Activated CD4-positive, CD25-positive, alpha-beta regulatory T cell treated with anti-CD3 and anti-CD28 coated beads, Interleukin-2, amount 50 U/mL, for 72 hours (primary cell): ENCODE data around the gene SP4.

Source experiments
- DNase-seq: peaks from one replicate; pipeline ENCODE4 v3.0.0; 2021

Gene SP4

GRCh38 chr7:21427871-21428658, at the start of gene SP4:
Gene SP4 (plus strand): TSS chr7:21428083. CDS start chr7:21428252, 169 bp downstream.
- peak; percentile 96 for DNase-seq

DNA sequence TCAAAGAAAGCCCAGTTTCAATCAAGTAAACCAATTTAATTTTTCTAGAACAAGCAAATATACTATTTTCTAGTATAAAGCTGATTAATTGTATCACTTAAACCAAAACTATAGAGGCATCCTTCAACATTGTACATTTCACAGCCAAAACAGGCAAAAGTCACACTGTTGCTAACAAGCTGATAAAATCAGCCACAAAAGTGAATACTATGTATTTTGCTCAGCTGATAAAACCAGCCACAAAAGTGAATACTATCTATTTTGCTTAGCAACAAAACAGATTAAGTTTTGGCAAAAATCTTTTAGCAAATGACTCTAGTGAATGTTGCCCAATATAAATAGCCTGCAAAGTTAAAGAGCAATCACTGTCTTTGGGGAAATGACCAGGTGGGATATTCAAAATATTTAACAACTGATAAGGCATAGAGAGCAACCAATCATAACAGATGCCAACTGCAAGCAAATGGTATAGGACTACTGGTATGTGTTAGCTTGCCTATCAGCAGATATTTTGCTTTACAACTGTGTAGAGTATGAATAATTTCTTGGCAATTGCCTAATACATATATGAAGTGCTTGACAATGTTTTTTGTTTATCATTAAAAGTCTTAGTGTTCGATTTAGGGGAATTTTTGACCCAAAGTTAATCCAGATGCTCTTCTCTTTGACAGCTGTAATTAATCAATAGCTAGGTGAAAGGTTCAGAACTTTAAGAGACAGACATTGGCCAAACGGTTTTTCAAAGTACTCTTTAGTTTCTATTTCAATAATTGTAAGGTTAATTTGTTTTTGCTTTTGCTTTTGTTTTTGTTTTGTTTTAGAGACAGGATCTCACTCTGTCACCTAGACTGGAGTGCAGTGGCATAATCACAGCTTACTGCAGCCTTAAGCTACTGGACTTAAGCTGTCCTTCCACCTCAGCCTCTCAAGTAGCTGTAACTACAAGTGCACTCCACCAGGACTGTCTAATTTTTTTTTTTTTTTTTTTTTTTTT, 44.4 kb upstream of the SP4 start:
- DNase-seq = no peak

DNA sequence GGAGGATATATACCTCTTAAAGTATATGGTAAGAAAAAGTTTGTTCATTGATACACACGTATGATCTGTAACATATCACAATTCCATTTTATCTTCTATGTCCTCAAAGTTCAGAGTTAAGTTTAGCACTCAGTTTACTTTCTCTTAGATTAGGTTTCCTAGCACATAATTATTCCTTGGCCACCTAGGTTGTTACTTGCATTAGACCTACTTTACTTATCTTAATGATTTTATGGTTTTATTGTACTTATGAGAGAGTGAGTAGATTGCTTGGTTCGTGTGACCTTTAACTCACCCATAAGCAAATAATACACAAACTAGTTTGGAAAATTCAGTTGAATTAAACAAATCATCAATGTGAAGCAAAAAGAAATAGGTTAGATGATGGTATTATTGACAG, 33.9 kb upstream of the SP4 start:
- DNase-seq = no peak

DNA sequence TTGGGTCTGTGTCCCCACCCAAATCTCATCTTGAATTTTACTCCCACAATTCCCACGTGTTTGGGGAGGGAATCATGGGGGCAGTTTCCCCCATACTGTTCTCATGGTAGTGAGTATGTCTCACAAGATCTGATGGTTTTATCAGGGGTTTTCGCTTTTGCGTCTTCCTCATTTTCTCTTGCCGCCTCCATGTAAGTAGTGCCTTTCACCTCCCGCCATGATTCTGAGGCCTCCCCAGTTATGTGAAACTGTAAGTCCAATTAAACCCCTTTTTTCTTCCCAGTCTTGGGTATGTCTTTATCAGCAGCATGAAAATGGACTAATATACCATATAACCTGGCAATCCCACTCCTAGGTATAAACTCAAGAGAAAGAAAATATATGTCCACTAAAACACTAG, 25.9 kb upstream of the SP4 start:
- DNase-seq = no peak

DNA sequence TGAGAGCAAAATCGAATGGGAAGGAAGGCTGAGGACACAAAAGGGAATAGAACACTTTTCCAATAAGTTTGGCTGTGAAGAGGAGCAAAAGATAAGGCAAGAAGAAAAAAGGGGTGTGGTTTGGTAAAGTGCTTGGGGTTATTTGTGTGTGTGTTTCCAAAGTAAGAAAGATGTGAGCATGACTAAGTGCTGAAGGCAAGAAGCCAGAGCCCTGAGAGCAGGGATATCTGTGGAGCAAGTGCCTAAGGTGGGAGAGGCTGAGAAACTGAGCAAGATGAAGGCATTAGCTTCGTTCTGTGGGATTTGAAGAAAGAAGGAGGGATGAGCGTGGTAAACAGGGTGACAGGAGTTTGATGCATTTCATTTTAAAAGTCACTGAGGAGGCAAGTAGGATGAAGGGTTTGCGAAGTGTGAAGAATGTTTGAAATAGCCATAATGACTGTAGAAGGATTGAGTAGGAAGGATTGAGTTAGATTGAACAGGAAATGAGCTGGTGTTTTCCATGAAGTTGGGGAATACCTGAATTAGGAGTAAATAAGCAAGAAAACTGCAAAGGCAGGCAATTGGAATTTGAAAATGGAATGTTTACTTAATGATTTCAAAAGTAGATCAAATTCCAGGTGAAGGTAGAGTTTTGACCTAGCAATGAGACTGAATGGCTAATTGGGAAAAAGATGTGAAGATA, 19.9 kb upstream of the SP4 start:
- DNase-seq = no peak

- DNase-seq = no peak
Observed at GRCh38 chr7:21408481-21408820, 19.4 kb upstream of the SP4 start.

GRCh38 chr7:21412410-21412851, 15.5 kb upstream of the SP4 start:
- no peak for DNase-seq

DNA sequence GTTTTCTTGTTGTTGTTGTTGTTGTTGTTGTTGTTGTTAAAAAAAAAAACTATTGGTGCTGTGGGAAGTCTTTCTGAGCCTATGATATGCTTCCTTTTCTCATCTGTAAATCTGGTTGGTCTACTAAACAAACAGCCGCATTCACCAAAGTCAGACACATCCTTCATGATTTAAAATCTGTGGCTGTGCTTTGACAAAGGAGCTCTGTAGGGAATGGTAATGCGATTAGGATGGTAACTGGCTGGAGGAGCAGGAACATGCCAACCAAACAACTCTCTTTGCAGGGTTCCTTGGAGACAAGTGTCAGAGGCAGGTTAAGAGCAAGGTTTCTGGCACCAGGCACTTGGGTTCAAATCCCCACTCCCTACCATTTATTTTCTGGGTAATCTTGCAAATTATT, 14.9 kb upstream of the SP4 start:
- DNase-seq = no peak

- no peak for DNase-seq
Observed at GRCh38 chr7:21413502-21413901, 14.4 kb upstream of the SP4 start.

DNA sequence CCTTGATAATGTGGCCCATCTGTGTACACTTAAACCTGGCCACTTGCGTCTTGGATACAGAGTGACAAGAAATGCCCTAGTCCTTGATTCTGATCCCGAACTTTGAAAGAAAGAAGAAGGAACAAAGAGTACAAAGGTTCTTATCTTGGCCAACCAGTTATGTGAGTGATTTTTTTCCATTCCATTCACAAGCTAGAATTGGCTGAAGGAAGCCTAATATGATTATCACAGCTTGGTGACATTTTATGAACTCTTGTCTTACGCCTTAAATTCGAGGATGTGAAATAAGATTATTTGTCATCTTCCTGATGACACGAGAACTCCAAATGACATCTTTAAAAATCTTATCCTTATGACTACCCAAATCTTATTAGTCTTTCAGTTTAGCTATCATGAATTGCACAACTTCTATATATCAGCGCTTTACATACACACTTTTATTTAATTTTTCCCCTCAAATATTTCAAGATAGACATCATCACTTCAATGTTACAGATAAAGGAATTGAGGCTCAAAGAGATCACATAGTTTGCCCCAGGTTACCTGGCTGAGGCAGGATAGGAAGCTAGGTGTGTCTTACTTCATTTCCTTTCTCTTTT, 13.0 kb upstream of the SP4 start:
- DNase-seq = no peak

GRCh38 chr7:21417647-21418046, 10.2 kb upstream of the SP4 start:
- no peak for DNase-seq

- DNase-seq = no peak
Observed at GRCh38 chr7:21422751-21423150, 5.1 kb upstream of the SP4 start.

DNA sequence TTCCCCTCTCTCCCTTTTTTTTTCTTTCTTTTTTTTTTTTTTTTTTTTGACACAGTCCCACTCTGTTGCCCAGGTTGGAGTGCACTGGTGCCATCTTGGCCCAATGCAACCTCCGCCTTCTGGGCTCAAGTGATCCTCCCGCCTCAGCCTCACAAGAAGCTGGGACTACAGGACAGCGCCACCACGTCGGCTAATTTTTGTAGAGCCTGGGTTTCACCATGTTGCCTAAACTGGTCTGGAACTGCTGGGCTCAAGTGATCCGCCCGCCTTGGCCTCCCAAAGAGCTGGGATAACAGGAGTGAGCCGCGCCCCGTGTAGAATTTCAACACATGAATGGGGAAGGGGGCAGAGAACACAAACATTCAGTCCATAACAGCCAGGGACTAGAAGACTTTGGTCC, 2.6 kb upstream of the SP4 start:
- no peak for DNase-seq

- no peak for DNase-seq
Observed at GRCh38 chr7:21426286-21427181, 1.3 kb upstream of the SP4 start.

DNA sequence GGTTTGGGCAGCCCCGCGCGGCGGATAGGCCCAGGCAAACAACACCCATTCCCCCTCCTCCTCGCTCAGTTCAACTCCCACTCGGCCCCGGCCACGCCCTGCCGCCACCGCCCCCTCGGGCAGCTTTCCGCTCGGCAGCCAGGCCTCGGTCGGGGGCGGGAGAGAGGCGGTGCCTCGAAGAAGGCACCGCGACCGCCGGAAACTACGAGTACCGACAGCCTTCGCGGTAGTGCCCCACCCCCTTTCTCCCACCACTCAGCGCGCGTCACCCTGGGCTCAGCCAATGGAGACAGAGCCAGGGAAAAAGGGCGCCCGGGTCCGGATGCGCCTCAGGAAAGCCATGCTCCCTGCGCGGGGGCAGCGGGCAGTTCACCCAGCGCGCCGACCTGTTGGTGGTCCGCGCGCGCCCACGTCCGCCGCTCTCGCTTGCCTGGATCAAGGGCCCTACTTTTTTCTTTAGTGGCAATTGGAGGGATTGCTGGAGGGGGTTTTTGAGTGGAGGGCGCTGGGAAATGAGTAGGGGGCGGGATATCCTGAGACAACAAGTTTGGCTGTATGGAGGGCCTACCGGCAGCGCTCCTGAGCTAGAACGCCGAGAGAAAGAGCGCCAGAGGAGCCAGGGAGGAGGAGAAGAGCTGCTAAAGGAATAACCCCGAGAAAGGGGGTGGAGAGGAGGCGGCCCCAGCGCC, 557 bp upstream of the SP4 start:
- peak; percentile 99 for DNase-seq

DNA sequence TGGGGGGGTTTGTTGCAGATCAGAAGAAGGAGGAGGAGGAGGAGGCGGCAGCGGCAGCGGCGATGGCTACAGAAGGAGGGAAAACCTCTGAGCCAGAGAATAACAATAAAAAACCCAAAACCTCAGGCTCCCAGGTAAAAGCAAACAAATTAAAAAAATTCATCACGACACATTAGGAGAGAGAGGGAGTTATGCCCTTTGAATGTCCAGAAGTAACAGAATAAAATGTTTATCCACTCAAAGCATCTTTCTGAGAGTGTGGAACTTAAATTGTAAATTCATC, 717 bp downstream of the SP4 start:
- DNase-seq = no peak

DNA sequence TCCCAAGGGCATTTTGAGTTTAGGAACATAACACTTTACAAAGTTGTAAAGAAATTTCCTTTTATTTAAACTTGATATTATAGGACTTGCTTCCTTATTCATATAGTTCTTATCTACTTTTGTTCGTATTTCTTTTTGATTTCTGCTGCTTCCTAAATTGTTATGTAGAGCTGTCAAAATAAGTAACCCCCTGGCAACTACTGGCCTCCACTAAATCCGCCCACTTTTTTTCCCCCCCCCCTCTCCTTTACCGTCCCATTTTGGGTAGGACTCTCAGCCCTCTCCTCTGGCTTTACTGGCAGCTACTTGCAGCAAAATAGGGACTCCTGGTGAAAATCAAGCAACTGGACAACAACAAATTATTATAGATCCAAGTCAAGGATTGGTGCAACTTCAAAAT, 1.1 kb downstream of the SP4 start:
- DNase-seq = no peak

DNA sequence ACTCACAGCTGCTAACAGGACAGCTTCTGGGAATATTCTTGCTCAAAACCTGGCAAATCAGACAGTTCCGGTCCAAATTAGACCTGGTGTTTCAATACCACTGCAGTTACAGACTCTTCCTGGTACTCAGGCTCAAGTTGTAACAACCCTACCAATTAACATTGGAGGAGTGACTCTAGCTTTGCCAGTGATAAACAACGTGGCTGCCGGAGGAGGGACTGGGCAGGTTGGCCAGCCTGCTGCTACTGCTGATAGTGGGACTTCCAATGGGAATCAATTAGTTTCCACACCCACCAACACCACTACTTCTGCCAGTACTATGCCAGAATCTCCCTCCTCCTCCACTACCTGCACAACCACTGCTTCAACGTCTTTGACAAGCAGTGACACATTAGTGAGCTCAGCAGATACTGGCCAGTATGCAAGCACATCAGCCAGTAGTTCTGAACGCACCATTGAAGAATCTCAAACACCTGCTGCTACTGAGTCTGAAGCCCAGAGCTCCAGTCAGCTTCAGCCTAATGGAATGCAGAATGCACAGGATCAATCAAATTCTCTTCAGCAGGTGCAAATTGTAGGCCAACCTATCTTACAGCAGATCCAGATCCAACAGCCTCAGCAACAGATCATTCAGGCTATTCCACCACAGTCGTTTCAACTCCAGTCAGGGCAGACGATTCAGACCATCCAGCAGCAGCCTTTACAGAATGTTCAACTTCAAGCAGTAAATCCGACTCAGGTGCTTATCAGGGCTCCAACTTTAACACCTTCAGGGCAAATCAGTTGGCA, 2.1 kb downstream of the SP4 start:
- DNase-seq = no peak

GRCh38 chr7:21430575-21430954, 2.7 kb downstream of the SP4 start:
- DNase-seq = no peak

GRCh38 chr7:21443149-21443841, 15.4 kb downstream of the SP4 start:
- DNase-seq = no peak
